ENCODE measurements around the gene BAD. TPM values are rescaled to one million over a fixed set of nuclear protein-coding genes. Genes with fewer than 3 reads are reported as not detected.
A peak's percentile ranks its signal among the peaks of the same experiment; 100 is the strongest.

BAD gene
- polyA plus RNA-seq, 5 donors: 38.7 to 87.5 (median 51.3) TPM

DNA sequence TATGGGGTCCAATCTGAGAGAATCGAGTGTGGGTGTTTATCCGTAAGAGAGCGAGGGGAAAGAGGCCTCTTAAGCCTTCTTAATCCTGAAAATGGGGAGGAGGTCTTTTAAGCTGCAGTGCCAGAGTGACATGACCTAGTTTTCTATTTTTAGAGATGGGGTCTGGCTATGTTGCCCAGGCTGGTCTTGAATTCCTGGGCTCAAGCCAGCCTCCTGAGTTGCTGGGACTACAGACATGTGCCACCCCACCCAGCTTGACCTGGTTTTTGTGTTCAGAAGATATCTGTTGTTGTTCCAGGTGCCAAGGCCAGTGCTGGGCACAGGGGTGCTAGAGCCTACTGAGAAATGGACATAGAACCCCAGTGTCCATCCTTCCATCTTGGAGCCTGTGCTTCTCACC is 1.4 kb downstream of the BAD start:
- DNase-seq: no peak

DNA sequence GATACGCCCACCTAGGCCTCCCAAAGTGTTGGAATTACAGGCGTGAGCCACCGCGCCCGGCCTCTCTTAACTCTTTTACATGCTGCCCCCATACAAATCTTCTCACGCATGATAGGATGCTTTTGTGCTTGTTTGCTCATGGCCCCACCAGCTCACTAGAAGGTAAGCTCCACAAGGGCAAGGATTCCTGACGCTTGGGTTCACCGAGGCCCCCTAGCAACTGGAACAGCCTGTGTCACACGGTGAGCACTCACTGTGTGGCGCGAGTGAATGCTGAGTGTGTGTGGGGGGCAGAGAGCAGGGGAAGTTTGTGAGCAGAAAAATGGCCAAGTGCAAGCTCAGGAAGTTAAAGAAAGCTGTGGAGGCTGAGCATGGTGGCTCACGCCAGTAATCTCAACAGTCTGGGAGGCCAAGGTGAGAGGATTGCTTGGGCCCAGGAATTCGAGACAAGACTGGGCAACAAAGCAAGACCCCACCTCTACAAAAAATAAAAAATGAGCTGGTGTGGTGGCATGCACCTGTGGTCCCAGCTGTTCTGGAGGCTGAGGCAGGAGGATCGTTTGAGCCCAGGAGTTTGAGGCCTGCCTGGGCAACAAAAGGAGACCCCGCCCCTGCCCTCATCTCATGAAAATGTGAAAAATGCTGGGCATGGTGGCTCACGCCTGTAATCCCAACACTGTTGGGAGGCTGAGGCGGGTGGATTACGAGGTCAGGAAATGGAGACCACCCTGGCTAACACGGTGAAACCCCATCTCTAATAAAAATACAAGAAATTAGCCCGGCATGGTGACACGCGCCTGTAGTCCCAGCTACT is 2.3 kb downstream of the BAD start:
- DNase-seq: no peak

DNA sequence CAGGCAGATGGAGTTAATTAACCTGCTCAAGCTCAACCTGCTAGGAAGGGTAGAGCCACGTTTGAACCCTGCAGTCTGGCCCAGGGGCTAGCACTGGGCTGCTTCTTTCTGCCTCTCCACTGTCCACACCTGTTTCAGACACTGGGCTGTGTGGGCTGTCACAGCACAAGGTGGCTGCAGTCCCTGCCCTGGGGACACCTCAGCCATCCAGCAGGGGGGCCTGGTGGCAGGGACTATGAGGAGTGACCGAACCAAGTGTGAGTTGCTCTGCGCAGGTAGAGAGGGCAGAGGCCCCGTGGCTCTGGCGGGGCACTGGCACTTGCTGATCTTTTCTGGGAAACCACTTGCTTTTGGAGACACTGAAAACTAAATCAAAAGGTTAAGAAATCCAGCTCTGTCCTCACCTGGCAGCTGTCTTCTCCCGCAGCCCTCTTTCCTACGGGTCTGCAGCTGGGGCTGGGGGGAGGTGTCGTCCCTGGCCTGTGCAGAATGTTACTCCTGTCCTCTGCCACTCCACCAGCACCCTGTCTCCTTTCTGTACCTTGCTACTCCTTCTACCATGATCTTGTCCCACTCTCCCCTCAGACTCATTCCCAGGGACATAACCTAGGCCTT is 5.8 kb downstream of the BAD start:
- DNase-seq: no peak

DNA sequence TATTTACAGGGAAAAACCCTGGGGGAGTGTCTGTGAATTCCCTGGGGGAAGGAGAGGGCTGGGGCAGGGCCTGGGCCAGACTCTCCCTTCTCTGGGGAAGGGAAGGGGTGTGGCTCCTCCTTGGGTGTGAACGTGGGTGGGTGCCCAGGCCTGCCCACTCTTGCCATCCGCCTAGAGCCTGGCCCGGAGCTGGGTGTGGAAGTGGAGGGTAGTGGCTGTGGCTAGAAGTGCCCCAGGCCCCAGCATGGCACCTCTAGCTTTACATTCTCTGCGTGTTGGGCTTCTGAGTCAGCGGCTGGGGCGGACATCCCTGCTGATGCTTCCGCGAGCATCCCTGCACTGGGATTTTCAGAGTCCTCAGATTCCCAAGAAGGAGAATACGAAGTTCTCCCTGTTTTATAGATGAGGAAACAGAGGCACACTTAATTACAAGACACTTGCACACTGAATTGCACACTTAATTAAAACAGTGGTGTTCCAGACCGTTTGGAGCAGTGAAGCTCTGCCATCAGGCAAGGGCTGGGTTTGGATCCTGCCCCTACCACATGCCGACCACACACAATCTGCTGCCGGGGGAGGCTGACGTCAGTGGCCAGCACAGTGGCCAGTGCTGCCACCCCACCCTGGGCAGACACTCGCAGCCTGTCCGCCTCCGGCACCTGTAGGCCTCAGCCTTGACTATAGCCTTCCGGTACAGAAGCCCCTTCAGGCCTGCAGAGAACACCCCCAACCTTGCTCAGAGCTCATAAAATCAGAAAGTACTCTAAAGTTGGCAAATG is 7.6 kb downstream of the BAD start:
- no peak for DNase-seq

DNA sequence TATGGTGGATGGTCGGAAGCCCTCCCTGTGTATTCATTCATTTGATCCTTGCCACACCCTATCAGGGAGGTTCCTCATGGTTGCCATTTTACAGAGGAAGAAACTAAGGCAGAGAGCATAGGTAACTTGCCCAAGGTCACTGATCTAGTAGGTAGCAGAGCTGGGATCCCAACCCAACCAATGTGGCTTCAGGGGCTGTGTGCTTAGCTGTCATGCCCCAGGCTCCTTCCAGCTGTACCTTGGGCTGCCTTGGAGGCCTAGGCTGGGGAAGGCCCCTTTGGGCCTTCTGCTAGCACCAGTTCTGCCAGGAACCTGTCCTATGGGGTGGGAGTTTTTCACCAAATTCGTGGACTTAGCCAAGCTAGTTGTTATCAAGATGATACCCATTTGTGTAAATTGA is 8.6 kb downstream of the BAD start:
- DNase-seq: no peak

DNA sequence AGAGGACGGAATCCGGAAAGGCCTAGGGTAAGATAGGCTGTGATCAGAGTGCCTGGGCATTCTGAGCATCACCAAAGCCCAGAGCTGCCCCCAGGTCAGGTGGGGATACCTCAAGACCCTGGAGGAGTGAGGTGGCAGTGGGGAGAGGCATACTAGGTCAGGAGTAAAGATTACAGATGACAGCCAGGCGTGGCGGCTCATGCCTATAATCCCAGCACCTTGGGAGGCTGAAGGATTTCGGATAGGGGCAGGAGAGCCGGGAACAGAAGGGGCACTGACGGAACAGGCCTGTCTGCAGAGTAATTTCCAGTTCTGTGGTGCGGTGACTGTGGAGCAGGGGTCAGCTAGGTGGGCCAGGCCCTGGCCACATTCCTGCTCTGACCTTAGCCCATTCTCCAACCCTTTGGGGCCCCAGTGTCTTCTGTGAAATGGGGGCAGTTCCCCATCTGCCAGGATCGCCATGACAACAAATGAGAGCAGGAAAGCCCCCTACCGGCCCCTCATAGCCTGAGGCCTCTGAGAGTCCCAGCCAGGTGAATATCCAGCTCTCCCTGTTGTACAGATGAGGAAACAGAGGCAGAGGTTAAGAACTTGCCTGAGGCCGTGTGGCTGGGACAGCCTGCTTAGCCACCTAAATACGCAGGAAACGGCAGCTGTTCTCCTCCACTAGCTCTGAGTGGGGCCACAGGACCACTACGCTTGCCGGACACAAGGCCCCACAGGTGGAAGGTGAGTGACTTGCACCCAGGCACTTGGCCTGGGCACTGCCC is 9.2 kb downstream of the BAD start:
- no peak for DNase-seq

DNA sequence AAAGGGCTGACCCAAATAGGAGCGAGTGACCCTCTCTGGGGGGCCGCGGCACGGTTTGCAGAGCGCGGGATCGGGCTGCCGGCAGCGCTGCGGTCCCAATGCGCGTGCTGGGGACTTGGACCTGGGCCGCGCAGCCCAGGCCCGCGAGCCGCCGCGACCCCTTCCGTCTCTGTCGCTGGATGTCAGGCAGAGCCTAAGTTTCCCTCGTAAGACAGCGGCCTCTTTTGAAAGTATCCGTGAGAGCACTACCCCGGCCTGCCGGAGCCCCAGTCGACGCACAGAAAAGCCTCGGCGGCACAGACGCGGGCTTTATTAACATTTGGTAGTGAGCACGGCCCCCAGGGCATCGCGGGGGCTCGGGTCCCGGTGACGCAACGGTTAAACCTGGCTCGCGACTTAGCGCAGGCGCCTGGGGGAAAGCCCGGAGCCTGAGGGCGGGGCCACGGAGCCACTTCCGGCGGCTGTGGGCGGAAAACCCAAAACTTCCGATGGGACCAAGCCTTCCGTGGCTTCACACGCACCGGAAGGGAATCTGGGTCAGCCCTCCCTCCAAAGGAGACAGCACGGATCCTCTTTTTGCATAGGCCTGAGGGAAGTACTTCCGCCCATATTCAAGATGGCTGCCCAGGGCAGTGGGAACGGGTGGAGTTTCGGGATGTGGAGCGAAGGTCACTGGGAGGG is 14.8 kb downstream of the BAD start:
- DNase-seq: peak; percentile 99

DNA sequence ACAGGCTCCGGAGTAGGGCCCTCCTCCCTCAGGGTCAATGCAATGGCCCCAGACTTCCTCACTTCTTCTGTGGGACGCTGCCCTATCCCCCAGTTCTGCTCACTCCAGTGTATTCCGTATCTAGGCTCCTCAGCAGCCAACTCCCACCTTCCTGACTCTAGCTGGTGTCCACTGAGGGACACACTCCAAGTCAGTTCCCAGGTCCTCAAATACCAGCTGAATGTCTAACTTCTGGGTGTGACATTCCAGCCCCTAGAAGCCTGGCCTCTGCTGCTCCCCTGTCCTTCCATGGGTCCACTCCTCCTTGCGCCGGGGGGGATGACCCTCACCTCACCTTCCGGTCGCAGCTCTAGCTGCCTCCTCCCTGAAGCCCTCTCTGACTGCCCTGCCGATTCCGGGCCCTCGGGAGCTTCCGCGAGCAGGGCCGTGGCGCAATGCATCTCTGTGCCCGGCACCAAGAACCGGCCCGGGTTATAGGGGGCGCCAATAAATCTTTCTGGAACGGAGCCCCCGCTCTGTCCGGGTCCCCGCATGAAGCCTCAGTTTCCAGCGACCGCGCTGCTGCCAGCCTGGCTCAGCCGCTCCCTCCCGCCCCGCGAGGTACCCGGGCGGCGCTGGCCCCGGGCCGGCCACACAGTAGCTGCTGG is 15.4 kb downstream of the BAD start:
- no peak for DNase-seq

DNA sequence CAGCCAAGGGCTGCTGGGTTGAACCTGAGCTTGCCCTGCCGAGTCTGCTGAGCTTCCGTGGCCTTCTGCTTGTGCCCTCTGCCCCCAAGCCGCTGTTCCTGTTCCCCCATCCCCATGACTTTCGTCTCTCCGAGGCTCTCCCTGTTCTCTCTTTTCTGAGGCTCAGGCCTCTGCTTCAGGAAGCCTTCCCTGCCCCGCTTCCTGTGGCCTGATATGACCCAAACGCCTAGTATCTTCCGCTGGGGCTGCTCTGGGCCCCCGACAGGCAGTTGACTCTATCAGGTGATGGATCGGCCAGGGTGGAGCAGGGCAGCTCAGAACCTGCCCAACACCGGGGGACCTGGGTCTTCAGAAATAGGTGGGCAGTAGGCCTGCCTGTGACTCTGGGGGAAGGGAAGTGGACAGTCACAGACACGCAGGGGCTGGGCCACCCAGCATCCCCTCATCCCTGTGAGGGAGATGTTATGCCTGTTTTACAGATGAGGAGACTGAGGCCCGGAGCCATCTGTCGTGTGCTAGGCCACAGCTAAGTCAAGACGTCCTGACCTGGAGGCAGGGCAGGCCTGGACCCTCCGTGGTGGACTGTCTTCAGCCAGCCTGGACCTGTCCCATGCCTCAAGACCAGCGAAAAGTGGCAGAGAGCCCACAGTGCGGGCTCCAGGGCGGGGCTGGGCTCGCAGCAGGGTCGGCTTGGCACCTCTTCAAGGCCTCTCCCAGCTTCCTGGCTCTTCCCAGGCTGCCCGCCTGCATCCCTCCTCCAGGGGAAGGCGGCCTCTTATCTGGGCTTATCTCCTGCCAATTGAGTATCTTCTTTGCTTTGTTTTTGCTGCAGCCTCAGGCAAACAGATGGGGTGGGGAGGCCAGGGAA is 16.2 kb downstream of the BAD start:
- DNase-seq: peak; percentile 45 to 55

DNA sequence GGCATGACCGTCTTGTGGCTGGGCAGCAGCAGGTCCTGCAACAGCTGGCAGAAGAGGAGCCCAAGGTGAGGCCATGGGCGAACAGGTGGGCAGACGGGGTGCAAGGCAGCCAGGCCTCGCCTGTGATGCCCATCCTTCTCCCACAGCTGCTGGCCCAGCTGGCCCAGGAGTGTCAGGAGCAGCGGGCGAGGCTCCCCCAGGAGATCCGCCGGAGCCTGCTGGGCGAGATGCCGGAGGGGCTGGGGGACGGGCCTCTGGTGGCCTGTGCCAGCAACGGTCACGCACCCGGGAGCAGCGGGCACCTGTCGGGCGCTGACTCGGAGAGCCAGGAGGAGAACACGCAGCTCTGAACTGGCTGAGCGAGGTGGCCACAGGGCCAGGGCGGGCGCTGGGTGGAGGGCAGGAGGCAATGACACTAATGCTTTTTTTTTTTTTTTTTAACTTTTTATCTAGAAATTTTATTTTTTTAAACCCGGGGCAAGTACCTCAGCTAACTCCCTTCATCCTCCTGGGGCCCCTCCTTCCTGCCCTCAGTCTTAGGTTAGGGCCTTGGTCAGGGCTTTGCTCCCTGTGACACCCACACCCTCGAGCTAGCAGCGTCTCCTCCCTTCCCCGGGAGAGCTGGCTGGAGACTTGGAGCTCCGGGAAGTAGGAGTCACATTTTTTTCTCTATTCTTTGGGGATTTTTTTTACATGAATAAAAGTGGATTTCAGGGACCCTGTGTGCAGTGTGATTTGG is 17.1 kb downstream of the BAD start:
- no peak for DNase-seq

DNA sequence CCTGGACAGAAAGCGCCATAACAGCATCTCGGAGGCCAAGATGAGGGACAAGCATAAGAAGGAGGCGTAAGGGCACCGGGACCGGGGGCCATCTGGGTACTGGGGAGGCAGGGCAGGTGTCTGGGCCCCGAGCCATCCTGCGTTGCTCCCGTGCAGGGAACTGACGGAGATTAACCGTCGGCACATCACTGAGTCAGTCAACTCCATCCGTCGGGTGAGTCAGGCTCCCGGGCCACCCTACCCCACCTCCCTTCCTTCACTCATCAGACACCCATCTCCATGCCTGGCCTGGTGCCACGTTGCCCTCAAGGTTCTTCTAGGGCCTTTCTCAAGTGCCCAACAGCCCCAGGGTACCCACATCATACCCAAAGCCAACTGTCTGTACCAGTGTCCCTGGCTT is 18.1 kb downstream of the BAD start:
- no peak for DNase-seq

DNA sequence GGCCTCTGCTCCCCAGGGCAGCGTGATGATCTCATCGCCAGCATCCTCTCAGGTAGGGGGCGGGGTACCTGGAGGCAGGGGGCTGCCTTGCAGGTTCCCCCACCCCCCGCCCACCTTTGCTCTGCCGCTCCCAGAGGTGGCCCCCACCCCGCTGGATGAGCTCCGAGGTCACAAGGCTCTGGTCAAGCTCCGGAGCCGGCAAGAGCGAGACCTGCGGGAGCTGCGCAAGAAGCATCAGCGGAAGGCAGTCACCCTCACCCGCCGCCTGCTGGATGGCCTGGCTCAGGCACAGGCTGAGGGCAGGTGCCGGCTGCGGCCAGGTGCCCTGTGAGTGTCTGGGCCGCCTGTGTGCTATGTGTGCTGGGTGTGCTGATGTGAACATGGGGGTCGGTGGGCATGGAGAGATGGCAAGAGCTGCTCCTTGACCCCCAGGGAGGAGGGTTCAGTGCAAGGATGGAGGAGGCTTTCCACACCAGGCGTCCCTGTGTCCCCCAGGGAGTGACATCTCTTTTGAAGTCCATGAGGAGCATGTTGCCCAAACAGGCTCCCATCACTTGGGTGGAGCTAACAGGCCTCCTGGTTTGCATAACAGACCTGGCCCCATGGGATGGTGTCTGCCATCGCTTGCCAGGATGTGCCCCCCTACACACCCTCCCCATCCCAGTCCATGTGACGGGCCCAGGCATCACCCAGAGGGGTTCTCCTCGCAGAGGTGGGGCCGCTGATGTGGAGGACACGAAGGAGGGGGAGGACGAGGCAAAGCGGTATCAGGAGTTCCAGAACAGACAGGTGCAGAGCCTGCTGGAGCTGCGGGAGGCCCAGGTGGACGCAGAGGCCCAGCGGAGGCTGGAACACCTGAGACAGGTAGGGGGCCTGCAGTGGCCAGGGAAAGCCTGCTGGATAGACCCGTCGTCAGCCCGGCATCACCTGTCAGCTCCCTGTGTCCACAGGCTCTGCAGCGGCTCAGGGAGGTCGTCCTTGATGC is 19.0 kb downstream of the BAD start:
- no peak for DNase-seq

DNA sequence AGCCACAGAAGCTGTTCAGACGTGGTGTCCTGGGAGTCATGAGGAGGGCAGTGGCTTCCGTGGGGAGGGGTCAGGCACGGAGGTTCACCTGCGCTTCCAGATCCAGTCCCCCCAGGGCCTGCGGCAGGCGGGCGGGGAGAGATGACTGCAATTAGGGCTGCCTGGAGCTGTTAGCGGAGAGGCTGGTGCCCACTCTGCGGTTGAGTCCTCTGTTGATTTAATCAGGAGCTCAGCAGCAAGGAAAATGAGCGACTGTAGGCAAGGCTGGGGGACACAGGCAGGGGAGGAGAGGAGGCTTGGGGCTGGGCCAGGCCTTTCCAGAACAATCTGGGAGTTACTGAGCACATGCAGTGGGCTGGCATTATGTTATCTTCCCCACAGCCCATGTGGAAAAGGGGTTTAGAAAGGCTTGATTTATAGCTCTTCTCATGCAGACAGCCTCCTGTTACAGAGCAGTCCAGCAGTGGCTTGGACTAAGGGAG is 20.1 kb downstream of the BAD start:
- DNase-seq: no peak

DNA sequence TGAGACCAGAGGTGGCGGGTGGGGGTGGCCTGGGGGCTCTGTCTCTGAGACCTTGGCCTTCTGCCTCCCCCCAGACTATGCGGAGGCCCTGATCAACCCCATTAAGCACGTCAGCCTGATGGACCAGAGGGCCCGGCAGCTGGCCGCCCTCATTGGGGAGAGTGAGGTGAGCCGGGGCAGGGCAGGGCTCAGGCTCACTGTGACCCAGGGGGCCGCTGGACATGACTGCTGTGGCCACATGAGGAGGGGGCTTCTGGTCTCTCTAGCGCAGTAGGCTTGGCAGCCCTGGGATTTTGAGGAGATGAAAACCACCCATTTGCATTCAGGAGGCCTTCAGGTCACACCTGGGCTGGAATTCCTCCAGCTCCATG is 20.5 kb downstream of the BAD start:
- DNase-seq: no peak

DNA sequence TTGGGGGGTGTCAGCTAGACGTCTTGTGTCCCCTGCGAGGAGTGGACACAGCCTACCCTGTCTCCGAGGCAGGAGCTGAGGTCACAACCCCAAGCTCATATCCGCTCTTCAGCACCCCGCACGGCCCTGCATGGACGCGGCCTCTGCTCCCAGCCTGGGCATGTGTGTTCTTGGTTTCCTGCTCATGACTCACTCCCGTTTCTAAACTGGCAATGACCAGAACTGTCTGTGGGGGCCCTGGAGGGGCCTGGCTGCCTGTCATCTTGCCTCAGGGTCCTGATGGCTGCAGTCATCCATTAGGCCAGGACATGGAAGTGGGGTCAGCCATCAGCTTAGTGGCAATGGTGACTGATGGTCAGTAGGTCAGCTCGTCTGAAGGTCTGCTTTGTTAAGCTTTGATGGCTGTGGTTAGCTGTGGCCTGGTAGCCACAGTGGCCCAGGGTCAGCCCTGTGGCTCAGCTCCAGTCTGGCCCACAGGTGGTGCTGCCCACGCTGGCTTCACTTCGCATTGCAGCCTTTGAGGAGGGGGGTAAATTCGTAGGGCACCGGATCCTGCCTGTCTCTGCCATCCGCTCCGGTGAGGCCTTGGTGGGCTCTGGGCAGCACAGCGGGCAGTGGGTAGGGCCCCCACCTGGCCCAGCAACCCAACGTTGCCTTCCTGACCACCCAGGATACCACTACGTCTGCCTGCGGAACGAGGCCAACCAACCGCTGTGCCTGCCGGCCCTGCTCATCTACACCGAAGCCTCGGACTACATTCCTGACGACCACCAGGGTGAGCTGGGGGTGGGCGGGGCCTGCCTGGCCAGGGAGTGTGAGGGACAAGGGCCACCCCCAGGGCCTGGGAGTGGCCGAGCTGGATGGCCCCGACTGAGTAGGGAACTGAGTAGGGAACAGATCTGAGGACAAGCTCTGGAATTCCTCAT is 21.2 kb downstream of the BAD start:
- DNase-seq: no peak

DNA sequence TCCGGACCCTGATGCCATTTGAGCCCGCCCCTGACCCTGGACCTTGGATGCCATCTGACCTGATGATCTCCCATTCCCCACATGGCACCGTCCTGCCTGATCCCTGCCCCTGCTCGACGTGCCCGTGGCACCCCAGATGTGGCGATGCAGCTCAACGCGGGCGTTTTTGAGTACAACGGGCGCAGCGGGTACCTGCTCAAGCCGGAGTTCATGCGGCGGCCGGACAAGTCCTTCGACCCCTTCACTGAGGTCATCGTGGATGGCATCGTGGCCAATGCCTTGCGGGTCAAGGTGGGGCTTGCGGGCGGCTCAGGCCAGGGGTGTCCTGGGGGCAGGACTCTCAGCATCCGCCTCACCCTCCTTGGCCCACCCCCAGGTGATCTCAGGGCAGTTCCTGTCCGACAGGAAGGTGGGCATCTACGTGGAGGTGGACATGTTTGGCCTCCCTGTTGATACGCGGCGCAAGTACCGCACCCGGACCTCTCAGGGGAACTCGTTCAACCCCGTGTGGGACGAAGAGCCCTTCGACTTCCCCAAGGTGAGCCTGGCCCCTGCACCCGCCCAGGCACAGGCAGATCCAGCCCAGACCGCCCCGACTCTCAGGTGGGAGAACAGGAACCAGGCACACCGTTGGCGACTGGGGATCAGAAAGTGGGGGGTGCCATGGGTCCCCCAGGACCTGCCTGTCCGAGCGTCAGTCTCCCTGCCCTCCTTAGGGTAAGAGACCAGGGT is 22.0 kb downstream of the BAD start:
- no peak for DNase-seq
